Neural progenitor cell (in vitro differentiated cells): ENCODE measurements around the gene WDR20.

Experiments
- CTCF ChIP-seq: fragments of 200-600 bp; sonication (generic); IDR thresholded peaks from 2 replicates; pipeline ENCODE4 v1.5.1; 2017; ENCODE audit warnings: antibody characterized with exemption, mild to moderate bottlenecking
- EZH2 ChIP-seq: fragments of 200-600 bp; sonication (generic); IDR thresholded peaks from 2 replicates; pipeline ENCODE4 v1.6.1; 2017; ENCODE audit warnings: antibody characterized with exemption, mild to moderate bottlenecking, moderate library complexity
- EZH2phosphoT487 ChIP-seq: fragments of 200-600 bp; sonication (generic); IDR thresholded peaks from 2 replicates; pipeline ENCODE4 v1.6.1; 2017; ENCODE audit warnings: antibody characterized with exemption

- no peak for TF ChIP-seq CTCF
- no peak for TF ChIP-seq EZH2
- no peak for TF ChIP-seq EZH2phosphoT487
Observed at GRCh38 chr14:102258136-102258535, 118.4 kb downstream of the WDR20 start.
